T-helper 1 cell treated with Interleukin-12 subunit alpha and Interleukin-12 subunit beta and Interleukin-4 antibody, amounts not matched to agents 30 ng/mL and 1 ng/mL, for 36 hours (primary cell): Measurements from ENCODE around the gene LST1. TPM values are rescaled to one million over a fixed set of nuclear protein-coding genes. Genes with fewer than 3 reads are reported as not detected.

Experiments used
- intact Hi-C: fragments of 100-400 bp; cut with micrococcal nuclease; formaldehyde crosslinking; loops from one replicate; pipeline ENCODE4 v1.15.1; 2024
- total RNA-seq: library from RNA; stranded (reverse); gene quantifications from 2 replicates; pipeline ENCODE4 v1.2.3, GENCODE V29; 2022

Gene LST1
- total RNA-seq: 149 and 171 TPM in 2 replicates

DNA sequence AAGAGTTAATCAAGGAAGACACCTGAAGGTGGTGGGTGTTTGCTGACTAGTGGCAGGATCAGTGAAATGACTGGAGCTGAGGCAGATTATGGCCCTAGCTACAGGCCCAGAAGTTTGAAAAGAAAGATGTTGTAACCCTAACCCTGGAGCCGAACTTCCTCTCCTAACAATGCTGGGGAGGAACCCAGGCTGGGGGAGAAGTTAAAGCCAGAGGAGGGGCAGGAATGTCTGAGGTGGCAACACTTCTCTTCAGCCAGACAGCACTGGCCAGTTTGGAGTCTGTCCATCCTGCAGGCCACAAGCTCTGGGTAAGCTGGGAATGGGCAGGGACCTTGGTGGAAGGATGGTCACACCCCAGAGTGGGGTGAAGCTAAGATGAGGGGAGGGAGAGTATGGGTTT lies at the start of gene LST1:
Gene LST1 (plus strand): TSS at position 270 of the 400 bp plus-strand sequence. CDS start 1,023 bp downstream, outside the sequence.
- intact Hi-C loops: loop anchor here (1.0 kb wide), 1 partner anchor 8 kb away; no protein-coding TSS in a partner anchor

DNA sequence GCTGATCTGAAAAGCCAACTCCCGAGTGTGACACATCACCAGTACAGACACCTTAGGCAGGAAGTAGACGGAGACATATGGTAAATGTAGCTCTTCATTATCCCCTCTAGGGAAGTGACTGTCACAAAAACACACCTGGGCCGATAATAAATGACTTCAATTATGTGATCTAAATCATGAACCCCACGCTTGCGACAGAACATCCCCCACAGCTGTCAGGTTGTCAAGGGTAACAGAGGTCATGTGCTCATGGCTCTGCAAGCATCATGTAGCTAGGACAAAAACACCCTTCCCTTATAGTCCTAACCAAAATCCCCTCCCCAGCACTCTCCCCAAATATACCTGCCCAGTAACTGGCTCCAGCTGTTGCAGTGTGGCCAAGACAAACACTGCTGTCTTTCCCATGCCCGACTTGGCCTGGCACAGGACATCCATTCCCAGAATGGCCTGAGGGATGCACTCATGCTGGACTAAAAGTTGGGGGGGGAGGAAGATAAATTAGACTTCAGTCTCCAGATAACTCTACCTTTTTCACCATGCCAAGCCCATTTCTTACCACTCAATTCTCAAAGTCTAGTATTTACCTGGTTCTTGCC lies 47.2 kb upstream of the LST1 start:
- intact Hi-C loops: no loop called here

DNA sequence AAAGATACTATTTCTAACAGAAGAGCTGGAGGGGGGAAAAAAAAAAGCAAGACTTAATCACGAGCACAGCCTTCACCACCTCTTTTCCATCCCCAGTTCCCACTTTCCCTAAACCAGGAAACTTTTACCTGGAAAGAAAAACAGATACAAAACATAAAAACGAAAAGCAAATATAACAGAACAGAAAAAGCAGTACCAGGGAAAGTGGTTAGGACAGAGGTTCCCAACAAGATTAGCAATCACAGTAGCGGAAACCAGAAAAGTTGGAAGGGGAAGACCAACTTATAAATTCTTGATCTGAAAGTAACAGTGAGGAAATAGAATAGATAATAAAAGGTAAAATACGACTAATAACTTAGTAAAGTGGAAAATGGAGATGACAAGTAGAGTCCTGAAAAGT lies 45.4 kb upstream of the LST1 start:
- intact Hi-C loops: loop anchor here (1.0 to 5.0 kb wide), 7 partner anchors 46 to 1297 kb away; partner anchors contain the start of genes EHMT2, MDC1, PRRC2A and TAP2

DNA sequence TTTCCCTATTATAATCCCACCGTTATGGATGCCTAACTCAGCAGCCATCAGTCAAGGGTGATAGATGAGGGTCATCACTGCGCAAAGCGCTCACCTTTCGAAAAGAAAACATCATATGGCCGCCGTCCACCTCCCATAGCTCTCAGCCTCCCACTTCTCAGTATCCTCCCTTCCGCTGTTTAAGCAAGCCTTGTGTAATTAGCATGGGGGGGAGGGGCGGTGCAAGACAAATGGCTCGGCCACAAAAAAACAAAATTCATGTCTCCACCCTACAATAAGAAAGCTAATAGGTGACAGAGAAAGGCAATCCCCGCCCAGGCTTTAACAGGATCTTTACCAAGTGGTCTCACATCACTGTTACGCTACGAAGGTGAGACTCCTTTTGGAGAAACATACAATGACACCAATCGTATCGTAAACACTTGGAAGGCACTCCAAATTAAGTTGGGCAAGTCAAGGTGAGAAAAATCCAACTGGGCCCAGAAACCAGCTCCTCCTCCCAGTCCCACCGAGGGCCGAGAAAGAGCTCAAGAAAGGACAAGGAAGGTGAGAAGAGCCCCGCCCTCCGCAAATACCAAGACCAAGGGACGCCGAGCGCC lies 44.9 kb upstream of the LST1 start:
- intact Hi-C loops: loop anchor here (1.0 to 5.0 kb wide), 7 partner anchors 47 to 1296 kb away; partner anchors contain the start of genes EHMT2, MDC1, PRRC2A and TAP2

DNA sequence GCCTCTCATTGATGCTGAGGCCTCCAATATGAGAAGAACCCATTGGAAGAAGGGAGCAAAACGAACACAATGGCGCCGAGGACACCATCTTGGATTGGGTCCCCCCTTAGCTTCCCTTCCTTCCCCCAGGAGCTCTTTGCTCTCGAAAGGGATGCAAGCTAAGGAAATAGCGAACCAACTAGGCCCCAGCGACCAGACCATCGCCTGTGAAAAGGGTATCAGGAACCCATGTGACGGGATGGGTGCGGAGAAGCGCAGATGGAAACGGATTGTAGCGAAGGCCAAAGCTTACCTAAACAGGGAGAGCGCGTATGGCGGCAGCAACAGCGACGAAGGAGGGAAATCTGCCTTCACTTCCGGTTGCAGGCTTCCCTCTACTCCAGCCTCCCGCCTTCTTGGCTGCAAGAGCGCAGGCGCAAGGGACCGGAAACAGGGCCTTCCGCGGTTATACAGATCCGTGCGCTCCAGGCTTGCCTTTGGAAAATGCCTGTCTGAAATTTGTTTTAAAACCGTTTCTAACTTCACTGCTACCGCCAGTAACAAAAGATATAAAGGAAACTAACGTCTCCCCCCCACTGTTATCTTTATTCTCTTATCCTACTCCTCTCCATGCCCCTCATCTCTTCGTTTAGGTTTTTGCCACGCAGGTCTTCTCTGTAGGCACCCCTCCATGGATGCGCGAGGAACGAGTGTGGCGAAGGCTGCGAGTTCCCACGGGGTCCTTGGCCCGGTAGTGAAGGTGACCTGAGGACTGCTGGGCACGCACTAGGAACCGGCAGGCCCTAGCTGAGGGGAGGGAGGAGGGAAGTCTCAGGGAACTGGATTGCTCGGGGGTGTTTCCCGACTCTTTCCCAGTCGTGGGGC lies 44.2 kb upstream of the LST1 start, which contains the start of gene DDX39B:
Gene DDX39B (minus strand): TSS at position 346 of the 864 bp plus-strand sequence. CDS start 1,471 bp downstream, outside the sequence.
- intact Hi-C loops: loop anchor here (1.0 to 5.0 kb wide), 10 partner anchors 45 to 1295 kb away; partner anchors contain the start of genes BAG6, EHMT2, MDC1 and PRRC2A

DNA sequence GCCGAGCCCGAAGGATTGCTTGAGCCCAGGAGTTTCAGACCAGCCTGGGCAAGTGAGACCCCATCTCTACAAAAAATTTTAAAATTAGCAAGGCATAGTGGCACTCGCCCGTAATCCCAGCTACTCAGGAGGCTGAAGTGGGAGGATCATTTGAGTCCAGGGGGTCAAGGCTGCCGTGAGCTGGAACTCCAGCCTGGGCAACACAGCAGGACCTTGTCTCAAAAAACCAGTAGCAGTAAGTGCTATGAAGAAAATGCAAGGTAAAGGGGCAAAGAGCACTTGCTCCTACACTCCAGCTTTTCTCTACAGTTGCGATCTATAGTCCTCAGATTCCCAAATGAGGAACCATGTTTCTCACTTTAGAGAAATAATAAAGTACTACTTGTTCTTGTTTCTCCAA lies 42.4 kb upstream of the LST1 start:
- intact Hi-C loops: loop anchor here (5.0 kb wide), 1 partner anchor 1294 kb away; the partner anchor contains the start of gene TAP2

DNA sequence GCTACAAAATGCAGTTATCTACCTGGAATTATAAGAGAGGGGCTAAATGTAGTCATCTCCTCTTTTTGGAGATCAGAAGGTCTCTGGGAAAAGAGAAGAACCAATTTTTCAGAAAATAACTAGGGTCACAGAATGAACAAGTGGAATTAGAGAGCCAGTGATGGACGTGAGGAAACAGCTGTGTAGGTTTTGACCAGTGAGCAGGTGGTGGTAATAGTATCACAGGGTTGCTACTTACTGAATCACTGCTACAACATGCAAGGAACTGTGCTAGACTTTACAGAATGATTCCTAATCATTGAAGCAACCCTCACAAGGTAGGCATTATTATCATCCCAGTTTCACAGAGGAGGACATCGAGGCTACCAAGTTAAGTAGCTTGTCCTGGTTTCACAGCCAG lies 41.4 kb upstream of the LST1 start:
- intact Hi-C loops: loop anchor here (5.0 kb wide), 3 partner anchors 633 to 1293 kb away; partner anchors contain the start of genes AGPAT1, RNF5 and TAP2

DNA sequence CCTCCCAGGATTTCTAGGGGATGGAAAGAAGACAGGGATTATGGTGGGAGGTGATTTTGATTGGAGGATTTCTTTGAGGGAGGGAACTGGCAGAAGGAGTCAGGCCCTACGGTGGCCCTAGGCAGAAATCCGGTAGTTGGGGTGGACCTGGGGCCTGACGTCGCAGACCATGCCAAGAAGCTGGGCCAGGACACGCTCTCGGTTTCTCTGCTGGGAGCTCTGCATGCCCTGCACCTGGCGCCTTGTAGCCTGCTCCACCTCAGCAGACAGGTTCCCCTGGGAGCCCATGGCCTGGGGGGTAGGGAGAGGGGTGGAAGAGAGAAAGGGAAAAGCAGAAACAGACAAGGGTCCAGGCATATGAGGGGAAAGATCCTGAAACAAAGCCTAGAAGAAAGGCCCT lies 40.8 kb upstream of the LST1 start:
- intact Hi-C loops: loop anchor here (5.0 kb wide), 2 partner anchors 632 to 652 kb away; partner anchors contain the start of genes AGPAT1 and RNF5

DNA sequence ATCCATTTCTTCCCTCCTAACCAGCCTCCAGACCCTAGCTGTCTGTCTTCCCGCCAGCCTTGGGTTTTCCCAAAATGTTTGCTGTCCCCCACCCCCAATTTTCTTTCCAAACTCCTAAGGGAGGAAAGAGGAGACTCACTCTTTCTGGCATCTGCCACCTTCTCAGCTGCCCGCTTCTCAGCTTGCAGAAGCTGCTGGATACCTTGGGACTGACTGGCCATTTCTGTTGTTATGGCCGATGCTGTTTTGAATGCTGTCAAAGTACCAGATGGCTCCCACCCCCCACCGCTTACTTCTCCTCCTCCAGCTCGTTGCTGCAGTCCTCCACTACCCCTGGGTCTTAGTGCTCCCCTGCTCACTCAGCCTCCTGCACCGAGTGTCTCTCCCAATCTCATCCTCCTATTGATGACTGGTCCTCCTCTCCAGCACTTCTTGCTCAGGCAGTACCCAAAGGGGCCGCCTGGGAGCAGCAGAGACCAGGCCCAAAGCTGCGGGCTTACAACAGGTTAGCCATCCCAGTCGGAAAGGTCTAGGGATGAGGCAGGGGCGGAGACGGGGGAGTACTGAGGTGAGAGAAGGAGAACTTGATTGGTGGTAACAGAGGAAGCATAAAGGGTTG lies 39.6 kb upstream of the LST1 start, which contains the start of gene ATP6V1G2:
Gene ATP6V1G2 (minus strand): TSS at position 270 of the 619 bp plus-strand sequence. CDS start 49 bp downstream, at position 221.
- intact Hi-C loops: loop anchor here (1.0 to 5.0 kb wide), 7 partner anchors 52 to 826 kb away; partner anchors contain the start of genes AGPAT1, CLIC1, RNF5 and TUBB

DNA sequence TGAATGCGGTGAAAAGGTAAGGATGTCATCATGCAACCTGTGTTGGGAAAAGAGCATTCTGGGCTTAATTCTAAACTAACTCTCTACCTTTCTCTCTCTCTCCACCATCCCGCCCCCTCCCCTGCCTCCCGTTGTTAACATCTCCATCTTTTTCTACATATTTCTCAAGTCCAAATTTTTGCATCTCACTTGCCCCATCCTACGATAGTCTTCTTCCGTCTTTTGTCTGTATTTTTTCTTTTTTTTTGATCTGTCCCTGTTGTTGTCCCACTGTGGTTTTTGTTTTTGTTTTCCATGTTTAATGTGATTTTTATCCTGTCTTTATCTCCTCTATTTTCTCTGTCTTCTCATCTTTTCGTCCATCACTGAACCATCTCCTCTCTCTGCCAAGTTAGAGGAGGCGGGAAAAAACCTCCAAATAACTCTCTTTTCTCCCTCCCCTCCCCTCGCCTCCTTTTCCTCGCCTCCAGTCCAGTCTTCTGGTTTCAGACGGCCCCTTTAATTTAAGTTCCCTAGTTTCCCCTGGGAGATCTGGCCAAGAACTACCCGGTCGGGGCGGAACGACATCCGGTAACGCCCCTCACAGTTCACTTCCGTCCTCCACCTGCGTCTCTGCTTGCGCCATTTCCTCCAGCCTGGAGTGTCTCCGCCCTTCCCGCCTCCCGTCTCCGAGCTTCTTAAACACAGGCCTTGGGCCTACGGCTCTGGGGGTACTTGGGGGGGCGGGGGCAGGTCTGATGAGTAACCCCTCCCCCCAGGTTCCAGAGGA lies 38.9 kb upstream of the LST1 start, which contains the start of gene NFKBIL1:
Gene NFKBIL1 (plus strand): TSS at position 651 of the 769 bp plus-strand sequence. CDS start 87 bp downstream, at position 738.
- intact Hi-C loops: loop anchor here (1.0 to 5.0 kb wide), 18 partner anchors 12 to 826 kb away; partner anchors contain the start of genes ABHD16A, AGPAT1, BAG6 and CLIC1

DNA sequence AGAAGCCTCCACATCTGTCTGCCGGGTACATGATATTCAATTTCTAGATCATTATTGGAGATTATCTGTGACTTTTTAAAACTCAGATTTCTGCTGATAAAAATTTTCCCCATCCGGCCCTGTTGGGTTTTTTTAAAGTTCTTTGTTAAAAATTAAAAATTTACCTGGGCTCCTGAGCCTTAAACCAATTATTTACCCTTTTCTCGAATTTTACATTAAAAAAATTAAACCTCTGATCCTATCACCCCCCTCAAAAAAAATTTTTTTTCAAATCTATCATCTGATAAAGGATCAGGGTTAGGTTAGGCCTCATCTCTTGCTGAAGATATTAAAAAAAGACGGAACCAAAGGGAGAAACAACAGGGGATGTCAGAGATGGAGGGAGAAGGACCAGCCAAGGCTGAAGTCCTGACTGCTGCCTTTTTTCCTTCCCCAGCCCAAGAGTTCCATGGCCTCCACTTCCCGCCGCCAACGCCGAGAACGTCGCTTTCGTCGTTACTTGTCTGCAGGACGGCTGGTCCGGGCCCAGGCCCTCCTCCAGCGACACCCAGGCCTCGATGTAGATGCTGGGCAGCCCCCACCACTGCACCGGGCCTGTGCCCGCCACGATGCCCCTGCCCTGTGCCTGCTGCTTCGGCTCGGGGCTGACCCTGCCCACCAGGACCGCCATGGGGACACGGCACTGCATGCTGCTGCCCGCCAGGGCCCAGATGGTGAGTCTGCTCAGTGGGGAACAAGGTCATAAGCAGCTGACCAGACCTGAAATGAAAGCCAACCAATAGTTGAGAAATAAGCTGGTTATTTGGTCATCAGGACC lies 38.1 kb upstream of the LST1 start:
- intact Hi-C loops: loop anchor here (1.0 to 5.0 kb wide), 15 partner anchors 11 to 827 kb away; partner anchors contain the start of genes ABHD16A, AGPAT1, BAG6 and CLIC1

DNA sequence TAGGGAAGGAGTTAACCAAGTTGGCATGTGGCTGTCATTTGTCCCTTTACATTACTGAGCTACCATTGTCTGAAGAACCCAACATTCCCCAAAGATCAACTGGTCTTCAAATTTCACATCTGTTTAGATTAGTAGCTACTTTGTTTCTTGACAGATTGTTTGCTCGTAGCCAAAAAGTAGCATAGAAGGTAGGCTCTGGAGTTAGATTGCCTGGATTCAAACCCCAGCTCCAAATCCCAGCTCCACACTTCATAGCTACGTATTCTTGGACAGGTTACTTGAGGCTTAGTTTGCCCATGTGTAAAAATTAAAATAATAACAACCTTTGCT lies 37.6 kb upstream of the LST1 start:
- intact Hi-C loops: loop anchor here (5.0 kb wide), 2 partner anchors 629 to 649 kb away; partner anchors contain the start of genes AGPAT1 and RNF5

DNA sequence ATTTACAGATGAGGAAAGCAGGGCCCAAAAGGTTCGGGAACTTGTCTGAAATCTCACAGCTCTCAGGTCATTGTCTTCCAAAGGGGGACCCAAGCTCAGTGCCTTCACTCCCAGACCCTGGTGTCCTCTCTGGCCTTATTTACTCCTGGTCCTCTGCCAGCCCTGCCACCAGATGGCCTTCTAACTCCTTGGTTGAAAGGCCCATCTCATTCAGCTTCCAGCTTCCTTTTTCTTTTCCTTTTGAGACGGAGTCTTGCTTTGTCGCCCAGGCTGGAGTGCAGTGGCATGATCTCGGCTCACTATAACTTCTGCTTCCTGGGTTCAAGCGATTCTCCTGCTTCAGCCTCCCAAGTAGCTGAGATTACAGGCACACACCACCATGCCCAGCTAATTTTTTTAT lies 34.7 kb upstream of the LST1 start:
- intact Hi-C loops: loop anchor here (1.0 kb wide), 2 partner anchors 29 to 47 kb away; no protein-coding TSS in a partner anchor

DNA sequence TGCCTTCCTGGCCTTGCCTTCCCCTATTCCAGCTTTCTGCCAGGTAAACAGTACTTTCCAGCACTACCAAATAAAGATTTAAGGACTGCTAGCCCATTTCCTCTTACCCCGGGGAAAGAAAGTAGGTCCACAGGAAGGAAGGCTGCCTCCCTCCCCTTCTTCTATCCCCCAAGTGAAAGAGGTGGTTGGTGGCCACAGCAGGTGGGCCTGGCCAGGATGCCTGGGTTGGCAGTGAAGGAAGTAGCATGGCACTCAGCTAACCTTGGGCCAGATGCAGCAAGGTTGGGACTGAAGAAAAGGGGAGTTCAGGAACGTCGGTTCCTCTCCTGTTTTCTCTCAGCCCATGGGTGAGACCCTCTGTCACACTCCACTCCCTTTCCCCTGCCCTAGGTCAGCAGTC lies 29.8 kb upstream of the LST1 start:
- intact Hi-C loops: no loop called here

DNA sequence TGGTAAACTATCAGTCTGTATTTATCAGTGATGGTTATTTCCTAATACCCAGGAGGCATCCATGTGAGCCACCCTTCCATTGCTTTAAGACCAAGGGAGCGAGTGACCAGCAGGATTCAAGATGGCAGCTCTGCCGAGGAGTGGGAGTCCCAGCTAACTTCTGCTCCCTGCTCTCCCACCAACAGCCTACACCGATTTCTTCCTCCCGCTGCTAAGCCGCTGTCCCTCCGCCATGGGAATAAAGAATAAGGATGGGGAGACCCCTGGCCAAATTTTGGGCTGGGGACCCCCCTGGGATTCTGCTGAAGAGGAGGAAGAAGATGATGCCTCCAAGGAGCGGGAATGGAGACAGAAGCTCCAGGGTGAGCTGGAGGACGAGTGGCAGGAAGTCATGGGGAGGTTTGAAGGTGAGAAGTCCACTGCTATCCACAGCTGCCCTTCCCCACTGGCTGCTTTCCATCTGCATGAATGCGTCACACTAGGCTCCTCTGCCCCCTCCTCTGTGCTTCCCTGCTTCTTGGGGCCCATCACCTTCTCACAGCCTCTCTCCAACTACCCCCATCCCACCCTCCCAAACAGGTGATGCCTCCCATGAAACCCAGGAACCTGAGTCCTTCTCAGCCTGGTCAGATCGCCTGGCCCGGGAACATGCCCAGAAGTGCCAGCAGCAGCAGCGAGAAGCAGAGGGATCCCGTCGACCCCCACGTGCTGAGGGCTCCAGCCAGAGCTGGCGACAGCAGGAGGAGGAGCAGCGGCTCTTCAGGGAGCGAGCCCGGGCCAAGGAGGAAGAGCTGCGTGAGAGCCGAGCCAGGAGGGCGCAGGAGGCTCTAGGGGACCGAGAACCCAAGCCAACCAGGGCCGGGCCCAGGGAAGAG lies 28.4 kb upstream of the LST1 start:
- intact Hi-C loops: no loop called here

DNA sequence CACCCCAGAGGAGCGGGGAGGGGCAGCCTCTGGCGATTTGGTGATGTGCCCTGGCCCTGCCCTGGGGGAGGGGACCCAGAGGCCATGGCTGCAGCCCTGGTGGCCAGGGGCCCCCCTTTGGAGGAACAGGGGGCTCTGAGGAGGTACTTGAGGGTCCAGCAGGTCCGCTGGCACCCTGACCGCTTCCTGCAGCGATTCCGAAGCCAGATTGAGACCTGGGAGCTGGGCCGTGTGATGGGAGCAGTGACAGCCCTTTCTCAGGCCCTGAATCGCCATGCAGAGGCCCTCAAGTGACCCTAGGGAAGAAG lies 27.8 kb upstream of the LST1 start:
- intact Hi-C loops: no loop called here

DNA sequence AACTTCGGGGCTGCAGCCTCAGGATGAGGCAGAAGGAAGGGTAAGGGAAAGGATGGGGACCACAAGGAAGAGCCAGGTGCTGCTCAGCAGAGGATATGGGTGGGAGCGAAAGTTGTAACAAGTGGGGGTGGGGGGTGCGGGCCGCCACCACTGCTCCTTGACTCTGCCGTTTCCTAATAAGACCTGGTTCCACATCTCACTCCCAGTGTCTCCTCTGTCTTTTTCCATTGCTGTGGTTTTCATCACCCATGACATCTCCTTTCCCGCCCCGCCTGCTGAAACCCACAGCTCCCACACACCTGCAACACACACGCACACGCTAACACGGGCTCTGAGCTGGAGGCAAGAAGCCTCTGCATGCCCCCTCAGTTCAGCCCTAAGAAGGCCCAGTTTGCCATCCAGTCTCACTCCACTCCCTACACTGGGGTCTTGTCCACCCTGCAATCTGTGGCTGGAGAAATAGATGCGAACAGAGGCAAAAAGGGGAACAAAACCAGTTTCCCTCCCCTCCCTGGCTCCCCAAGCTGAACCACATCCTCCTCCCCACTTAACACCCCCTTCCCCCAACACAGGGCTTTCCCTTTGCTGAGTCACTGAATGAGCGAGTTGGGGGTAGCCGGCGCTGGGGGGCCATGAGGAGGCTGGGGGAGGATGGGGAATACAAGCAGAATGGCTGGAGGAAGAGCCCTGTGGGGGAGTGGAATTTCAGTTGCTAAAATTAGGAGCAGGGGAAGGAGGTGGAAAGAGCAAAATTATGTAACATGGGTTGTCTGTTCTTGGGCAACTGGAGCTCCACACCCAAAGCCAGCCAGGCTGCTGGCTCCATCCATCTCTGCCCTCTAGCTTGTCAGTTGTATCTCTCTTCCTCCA lies 27.2 kb upstream of the LST1 start:
- intact Hi-C loops: loop anchor here (1.0 kb wide), 1 partner anchor 12 kb away; the partner anchor contains the start of gene NFKBIL1
